Measurements from ENCODE around the gene LORICRIN.

The LORICRIN gene

DNA sequence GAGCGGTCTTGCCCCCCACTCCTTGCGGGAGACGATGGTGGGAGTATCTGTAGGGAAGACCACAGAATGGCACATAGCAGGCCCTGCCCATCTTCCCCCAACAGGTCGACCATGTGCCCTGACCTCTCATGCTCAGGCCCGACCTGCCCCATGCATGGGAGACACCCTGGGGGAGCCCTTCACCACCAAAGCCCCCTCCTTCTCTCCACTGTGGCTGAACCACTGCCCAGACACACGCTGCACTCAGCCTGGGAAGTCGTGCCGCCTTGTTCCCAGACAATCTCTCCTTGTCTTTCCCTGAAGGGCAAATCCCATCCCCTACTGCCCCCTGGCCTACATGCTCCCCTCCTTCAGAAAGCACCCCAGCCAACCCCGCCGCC, 47.7 kb downstream of the LORICRIN start:
- DNase-seq = no peak

DNA sequence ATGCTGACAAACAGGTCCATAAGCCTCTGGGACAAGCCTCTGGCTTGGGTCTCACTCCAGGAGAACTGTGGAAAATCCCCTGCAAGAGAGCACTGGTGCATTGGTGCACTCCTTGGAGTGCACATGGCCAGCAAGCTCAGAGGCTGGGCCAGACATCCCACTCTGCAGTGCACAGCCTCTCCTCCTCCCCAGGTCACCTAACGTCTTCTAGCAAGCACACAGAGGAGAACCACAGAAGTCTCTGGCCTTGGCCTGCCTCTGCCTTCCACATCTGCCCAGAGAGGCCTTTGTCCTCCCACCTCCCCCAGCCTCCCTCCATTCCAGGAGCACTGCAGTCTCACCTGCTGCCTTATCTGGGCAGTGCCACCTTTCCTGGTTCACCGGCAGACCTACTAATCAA, 49.1 kb downstream of the LORICRIN start:
- no peak for DNase-seq

GRCh38 chr1:153309441-153309840, 50.0 kb downstream of the LORICRIN start:
- no peak for DNase-seq

GRCh38 chr1:153310526-153310925, 51.0 kb downstream of the LORICRIN start:
- DNase-seq = no peak
